ENCODE results near the gene ZNF813.
A peak's percentile ranks its signal among the peaks of the same experiment; 100 is the strongest.

ZNF813 gene

DNA sequence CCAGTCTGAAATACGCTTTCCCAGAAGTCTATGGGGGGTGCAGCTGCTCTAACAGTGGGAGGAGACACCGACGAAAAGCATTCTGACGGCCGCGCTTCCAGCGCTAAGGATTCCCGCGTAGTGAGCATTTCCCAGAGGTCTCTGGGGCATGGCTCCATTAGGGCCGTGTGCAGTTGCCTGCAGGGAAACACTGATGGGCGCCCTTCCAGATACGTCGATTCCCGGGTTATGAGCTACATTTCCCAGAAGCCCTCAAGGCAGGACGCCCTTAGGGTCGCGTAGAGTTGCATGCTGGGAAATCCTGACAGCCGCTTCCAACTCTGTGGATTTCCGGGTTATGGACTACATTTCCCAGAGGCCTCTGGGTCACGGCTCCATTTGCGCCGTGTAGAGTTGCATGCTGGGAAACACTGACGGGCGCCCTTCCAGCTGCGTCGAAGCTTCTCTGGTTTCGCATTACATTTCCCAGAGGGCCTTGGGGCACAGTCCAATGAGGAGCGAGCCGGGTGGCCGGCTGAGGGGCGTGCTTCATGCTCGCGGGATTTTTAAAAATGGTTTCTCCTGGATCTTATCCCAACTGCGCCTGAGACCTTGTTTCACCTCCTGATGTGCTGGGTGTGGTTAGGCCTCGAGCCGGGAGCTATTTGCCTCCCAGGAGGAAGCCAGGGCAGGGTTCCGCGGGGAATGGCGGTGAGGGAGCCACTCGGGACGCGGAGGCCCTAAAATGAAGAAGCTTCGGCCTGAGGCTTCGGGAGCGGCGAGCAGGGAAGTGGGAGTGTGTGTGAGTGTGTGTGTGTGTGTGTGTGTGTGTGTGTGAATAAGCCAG, 53.2 kb downstream of the ZNF813 start (continued):
- TF ChIP-seq ZSCAN18 (tag by site-specific recombination; IDR thresholded peaks at IDR 0.05): no peak
- 0 out of 2 replicates have a peak, but pooled peaks have one; percentile 17 for TF ChIP-seq ZNF580 (tag by site-specific recombination; IDR thresholded peaks at IDR 0.05)
- TF ChIP-seq ZNF837 (tag by site-specific recombination; IDR thresholded peaks at IDR 0.05): no peak
- no peak for TF ChIP-seq ZSCAN16 (tag by site-specific recombination; IDR thresholded peaks at IDR 0.05)
- no peak for TF ChIP-seq ZNF157 (tag by site-specific recombination; IDR thresholded peaks at IDR 0.05)
- no peak for TF ChIP-seq ZNF121 (tag by site-specific recombination; IDR thresholded peaks at IDR 0.05)
- TF ChIP-seq ZNF132 (tag by site-specific recombination; IDR thresholded peaks at IDR 0.05; ENCODE audit: borderline replicate concordance): no peak
- no peak for TF ChIP-seq ZNF416 (tag by site-specific recombination; IDR thresholded peaks at IDR 0.05)
- TF ChIP-seq, protein P1, sequence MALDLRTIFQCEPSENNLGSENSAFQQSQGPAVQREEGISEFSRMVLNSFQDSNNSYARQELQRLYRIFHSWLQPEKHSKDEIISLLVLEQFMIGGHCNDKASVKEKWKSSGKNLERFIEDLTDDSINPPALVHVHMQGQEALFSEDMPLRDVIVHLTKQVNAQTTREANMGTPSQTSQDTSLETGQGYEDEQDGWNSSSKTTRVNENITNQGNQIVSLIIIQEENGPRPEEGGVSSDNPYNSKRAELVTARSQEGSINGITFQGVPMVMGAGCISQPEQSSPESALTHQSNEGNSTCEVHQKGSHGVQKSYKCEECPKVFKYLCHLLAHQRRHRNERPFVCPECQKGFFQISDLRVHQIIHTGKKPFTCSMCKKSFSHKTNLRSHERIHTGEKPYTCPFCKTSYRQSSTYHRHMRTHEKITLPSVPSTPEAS (tag by site-specific recombination; IDR thresholded peaks at IDR 0.05): peak; percentile 98
- TF ChIP-seq ZNF138 (tag by site-specific recombination; IDR thresholded peaks at IDR 0.05; ENCODE audit: borderline replicate concordance): no peak
- TF ChIP-seq KLF17 (tag by site-specific recombination; IDR thresholded peaks at IDR 0.05): no peak
- TF ChIP-seq, protein P2, sequence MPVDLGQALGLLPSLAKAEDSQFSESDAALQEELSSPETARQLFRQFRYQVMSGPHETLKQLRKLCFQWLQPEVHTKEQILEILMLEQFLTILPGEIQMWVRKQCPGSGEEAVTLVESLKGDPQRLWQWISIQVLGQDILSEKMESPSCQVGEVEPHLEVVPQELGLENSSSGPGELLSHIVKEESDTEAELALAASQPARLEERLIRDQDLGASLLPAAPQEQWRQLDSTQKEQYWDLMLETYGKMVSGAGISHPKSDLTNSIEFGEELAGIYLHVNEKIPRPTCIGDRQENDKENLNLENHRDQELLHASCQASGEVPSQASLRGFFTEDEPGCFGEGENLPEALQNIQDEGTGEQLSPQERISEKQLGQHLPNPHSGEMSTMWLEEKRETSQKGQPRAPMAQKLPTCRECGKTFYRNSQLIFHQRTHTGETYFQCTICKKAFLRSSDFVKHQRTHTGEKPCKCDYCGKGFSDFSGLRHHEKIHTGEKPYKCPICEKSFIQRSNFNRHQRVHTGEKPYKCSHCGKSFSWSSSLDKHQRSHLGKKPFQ (tag by site-specific recombination; IDR thresholded peaks at IDR 0.05): no peak
- TF ChIP-seq ZFP37 (tag by site-specific recombination; IDR thresholded peaks at IDR 0.05): no peak
- peak; percentile 82 for TF ChIP-seq ZBTB8A (tag by site-specific recombination; IDR thresholded peaks at IDR 0.05)
- 0 out of 2 replicates have a peak, but pooled peaks have one; percentile 47 for TF ChIP-seq ZNF19 (tag by site-specific recombination; IDR thresholded peaks at IDR 0.05; ENCODE audit: low read depth)
- TF ChIP-seq ZNF660 (tag by site-specific recombination; IDR thresholded peaks at IDR 0.05): peak; percentile 70; the same call in 1 of the 2 replicates
- peak; percentile 62; the same call in 1 of the 2 replicates for TF ChIP-seq KLF16 (tag by site-specific recombination; IDR thresholded peaks at IDR 0.05)
- no peak for TF ChIP-seq MEIS1 (CRISPR knock-in tag; IDR thresholded peaks at IDR 0.05; ENCODE audit: borderline replicate concordance)
- no peak for TF ChIP-seq ZFP3 (tag by site-specific recombination; IDR thresholded peaks at IDR 0.05; ENCODE audit: low read depth)
- no peak for TF ChIP-seq ZNF280C (tag by site-specific recombination; IDR thresholded peaks at IDR 0.05)
- TF ChIP-seq, protein P3, sequence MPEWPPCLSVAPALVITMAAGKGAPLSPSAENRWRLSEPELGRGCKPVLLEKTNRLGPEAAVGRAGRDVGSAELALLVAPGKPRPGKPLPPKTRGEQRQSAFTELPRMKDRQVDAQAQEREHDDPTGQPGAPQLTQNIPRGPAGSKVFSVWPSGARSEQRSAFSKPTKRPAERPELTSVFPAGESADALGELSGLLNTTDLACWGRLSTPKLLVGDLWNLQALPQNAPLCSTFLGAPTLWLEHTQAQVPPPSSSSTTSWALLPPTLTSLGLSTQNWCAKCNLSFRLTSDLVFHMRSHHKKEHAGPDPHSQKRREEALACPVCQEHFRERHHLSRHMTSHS (tag by site-specific recombination; IDR thresholded peaks at IDR 0.05): no peak
- TF ChIP-seq, protein P4, sequence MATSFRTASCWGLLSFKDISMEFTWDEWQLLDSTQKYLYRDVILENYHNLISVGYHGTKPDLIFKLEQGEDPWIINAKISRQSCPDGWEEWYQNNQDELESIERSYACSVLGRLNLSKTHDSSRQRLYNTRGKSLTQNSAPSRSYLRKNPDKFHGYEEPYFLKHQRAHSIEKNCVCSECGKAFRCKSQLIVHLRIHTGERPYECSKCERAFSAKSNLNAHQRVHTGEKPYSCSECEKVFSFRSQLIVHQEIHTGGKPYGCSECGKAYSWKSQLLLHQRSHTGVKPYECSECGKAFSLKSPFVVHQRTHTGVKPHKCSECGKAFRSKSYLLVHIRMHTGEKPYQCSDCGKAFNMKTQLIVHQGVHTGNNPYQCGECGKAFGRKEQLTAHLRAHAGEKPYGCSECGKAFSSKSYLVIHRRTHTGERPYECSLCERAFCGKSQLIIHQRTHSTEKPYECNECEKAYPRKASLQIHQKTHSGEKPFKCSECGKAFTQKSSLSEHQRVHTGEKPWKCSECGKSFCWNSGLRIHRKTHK (tag by site-specific recombination; IDR thresholded peaks at IDR 0.05): no peak
- TF ChIP-seq ZNF677 (tag by site-specific recombination; IDR thresholded peaks at IDR 0.05): no peak
- TF ChIP-seq ZNF202 (tag by site-specific recombination; IDR thresholded peaks at IDR 0.05; ENCODE audit: borderline replicate concordance): no peak
- peak; percentile 5; the same call in 1 of the 2 replicates for TF ChIP-seq GLIS1 (tag by site-specific recombination; IDR thresholded peaks at IDR 0.05)
- no peak for TF ChIP-seq ZNF433 (tag by site-specific recombination; IDR thresholded peaks at IDR 0.05; ENCODE audit: low read depth)
- no peak for TF ChIP-seq SALL2 (tag by site-specific recombination; IDR thresholded peaks at IDR 0.05; ENCODE audit: borderline replicate concordance)
- TF ChIP-seq ZNF654 (tag by site-specific recombination; IDR thresholded peaks at IDR 0.05; ENCODE audit: low read depth): no peak
- TF ChIP-seq ZNF561 (tag by site-specific recombination; IDR thresholded peaks at IDR 0.05; ENCODE audit: borderline replicate concordance): peak; percentile 79; the same call in 1 of the 2 replicates

All from HEK293 (cell line).